Left forelimb (tissue), 1 donor: ENCODE results near the gene SYDE2.
"Not testable (repeated sequence)": the region's sequence is repeated elsewhere in the genome, so short reads cannot be mapped to it uniquely, and the experiment has no call there.

Source experiments
- DNase-seq: peaks from one replicate; pipeline ENCODE4 v3.0.0-alpha.2; 2018; ENCODE audit warnings: low spot score

SYDE2 gene, protein sequence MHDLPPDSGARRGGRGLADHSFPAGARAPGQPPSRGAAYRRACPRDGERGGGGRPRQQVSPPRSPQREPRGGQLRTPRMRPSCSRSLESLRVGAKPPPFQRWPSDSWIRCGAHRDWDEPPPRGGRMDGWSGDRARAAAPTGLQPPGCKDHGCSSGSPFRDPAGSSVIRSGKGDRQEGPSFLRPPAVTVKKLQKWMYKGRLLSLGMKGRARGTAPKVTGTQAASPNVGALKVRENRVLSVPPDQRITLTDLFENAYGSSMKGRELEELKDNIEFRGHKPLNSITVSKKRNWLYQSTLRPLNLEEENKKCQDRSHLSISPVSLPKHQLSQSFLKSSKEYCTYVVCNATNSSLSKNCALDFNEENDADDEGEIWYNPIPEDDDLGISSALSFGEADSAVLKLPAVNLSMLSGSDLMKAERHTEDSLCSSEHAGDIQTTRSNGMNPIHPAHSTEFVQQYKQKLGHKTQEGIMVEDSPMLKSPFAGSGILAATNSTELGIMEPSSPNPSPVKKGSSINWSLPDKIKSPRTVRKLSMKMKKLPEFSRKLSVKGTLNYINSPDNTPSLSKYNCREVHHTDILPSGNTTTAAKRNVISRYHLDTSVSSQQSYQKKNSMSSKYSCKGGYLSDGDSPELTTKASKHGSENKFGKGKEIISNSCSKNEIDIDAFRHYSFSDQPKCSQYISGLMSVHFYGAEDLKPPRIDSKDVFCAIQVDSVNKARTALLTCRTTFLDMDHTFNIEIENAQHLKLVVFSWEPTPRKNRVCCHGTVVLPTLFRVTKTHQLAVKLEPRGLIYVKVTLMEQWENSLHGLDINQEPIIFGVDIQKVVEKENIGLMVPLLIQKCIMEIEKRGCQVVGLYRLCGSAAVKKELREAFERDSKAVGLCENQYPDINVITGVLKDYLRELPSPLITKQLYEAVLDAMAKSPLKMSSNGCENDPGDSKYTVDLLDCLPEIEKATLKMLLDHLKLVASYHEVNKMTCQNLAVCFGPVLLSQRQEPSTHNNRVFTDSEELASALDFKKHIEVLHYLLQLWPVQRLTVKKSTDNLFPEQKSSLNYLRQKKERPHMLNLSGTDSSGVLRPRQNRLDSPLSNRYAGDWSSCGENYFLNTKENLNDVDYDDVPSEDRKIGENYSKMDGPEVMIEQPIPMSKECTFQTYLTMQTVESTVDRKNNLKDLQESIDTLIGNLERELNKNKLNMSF

DNA sequence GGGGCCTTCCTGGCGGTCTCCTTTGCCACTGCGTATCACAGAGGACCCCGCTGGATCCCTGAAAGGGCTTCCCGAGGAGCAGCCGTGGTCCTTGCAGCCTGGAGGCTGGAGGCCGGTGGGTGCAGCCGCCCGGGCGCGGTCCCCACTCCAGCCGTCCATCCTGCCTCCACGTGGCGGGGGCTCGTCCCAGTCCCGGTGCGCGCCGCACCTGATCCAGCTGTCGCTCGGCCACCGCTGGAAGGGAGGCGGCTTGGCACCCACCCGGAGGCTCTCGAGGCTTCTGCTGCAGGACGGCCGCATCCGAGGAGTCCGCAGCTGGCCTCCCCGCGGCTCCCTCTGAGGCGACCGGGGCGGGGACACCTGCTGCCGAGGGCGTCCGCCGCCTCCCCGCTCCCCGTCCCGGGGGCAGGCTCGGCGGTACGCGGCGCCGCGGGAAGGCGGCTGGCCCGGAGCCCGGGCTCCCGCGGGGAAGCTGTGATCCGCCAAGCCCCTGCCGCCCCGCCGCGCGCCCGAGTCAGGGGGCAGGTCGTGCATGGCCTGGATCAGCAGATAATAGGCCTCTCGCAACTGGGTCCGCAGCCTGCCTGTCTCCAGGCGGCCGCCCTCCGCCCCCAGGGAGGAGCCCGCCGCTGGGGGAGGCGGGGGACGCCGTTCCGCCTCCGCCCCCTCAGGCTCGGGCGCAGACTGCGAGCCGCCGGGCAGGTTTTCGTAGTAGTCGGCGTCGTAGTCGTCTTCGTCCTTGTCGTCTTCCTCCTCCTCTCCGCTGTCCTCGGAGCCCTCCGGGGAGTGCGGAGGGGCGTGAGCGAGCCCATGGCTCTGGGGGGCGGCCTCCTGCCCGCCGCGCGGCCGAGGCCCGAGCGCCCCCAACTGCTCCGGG is at the start of gene SYDE2:
SYDE2 (minus strand) TSS at position 554 of the 877 bp plus-strand sequence; CDS start at position 534, 20 bp downstream.
- peak; percentile 82 for DNase-seq

DNA sequence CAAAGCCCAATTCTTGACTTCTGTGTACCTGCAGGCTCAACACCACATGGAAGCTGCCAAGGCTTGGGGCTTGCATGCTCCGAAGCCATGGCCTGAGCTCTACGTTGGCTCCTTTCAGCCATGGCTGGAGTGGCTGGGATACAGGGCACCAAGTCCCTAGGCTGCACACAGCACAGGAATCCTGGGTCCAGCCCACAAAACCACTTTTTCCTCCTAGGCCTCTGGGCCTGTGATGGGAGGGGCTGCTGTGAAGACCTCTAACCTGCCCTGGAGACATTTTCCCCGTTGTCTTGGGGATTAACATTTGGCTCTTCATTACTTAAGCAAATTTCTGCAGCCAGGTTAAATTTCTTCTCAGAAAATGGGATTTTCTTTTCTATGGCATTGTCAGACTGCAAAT is 48.2 kb upstream of the SYDE2 start:
- not testable (repeated sequence) for DNase-seq

DNA sequence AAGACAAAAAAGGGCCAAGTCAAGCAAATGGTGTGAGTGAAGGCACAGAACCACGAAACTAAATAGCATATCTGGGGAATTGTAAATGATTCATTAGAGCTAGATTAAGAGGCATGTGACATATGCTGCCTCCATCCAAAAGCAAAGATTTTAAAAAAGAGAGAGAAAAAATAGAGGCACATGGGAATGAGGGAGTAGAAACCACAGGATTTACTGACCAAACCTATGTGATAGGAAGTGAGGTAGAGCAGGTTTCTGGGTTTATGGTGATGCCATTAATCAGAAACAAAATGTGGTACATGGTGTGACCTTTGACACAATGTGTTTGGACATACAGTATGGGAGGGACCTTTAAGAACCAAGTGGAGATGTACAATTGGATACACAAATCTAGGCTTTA is 45.1 kb upstream of the SYDE2 start:
- DNase-seq = no peak

DNA sequence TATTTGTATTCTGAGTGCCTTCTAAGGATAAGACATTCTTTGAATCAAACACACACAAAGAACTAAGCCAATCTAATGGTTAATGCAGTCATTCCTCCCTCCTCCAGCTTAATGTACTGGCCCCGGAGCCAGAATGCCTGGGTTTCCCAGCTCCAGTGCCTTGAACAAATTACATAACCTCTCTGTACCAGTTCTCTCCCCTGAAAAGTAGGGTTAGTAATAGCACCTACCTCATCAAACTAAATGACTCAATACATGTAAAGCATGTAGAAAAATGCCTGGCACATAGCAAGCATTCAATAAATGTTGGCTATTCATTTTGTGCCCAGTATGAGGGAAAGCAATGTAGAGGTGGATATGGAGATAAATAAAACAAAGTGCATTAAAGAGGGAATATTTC is 44.6 kb upstream of the SYDE2 start:
- DNase-seq = no peak

DNA sequence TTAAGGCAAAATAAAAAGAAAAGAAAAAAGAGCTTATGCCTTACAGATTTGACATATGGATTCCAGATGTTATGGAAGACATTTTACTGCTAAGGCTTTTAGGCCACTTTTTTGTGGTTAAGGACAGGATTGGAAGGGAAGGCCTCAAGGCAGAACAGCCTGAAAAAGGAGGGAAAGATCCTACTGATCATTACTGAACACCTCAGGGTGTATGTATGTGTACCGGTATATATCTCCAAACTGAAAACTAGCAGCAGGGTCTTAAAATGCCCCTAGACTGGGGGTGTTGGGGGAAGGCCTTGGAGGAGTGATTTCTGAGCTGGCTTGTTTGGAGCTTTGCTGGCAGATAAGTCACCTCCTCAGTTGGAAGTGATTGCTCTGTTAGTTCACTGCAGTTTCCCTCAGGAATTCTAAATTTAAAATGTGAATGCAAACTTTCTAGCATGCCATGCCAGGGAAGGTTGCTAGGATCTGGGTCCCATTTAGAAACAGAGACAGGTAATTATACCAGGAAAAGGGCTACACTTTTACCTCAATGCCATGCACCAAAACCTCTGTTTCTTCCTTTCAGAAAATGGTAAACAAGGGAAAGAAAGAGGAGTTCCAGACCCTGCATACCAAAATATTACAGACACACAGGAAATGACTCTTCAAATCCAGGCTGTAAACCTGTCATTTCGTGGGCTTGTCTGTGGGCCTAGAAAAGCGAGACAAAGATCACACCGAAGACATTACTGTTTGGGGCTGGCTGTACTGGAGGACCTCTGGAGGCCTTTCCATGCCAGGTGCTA is 43.6 kb upstream of the SYDE2 start:
- no peak for DNase-seq

DNA sequence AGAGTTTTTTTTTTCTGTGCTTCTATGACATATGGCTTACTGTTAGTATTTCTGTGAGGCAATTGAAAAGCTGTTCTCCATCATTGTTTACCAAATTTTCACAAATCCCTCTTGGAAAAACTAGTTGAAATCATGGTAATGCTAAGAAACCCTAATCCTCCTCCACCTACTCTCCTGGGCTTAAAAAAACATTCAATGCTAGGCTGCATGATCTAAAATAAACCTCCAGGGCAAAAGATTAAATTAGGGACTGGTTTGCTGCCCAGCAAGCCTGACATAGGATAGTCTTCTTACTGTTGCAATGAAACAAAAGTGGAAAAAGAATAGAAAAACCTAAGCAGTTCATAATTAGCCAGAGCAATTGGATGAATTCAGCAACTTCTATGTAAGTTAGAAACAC is 42.6 kb upstream of the SYDE2 start:
- DNase-seq = no peak

DNA sequence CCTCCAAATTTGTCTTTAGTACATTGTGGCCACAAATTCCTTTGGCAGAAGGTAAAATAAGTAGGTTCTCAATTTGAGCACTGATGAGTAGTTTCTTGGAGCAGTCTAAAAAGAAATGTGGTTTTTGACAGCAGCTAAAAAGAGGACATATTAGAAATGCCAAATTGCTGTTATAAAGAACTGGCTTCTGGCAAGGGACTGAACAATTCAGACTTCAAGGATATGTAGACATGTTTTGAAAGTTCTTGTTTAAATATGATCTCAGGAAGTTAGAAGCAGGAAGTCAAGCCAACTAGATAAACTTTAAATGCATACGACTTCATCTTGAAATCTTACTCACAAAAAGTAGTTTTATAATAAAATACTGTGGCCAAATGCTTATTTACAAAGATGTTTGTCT is 39.8 kb upstream of the SYDE2 start:
- no peak for DNase-seq

DNA sequence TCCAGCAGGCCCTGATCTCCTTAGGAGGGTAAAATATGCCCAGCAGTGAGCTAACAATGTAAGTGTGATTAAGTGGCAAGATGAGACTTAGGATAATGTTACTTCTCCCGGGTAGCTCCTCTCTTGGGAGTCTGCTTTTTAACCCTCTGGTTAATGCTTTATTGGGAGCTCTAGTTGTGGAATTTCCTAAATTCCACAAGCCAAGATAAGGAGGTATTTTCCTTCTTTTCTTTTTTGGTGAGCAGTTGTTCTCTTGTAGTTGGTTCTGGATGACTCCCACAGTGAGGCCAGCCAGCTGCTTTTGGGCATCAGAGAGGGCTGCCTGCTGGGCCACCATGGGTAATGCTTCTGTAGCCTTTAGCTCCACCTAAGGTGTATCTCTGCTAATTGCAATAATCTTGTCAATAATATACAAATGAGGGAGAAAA is 39.4 kb upstream of the SYDE2 start:
- DNase-seq = no peak

DNA sequence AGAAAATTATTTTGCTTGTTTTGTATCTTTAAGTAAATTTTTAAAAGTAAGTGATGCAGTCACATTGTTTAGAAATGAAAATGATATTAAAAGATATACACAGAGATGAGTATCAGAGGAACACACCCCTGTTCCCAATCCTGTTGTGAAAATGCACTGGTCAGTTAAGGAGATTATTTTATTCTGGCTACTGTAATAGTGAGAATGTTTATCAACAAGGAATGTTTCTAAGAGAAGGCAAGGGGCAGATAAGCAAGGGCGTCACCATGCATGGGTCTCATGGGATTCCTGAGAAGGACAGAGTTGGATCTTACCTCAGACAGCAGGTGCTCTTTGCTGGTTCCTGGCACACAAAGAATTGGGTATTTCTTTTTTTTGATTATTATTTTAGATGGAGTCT is 36.8 kb upstream of the SYDE2 start:
- no peak for DNase-seq

DNA sequence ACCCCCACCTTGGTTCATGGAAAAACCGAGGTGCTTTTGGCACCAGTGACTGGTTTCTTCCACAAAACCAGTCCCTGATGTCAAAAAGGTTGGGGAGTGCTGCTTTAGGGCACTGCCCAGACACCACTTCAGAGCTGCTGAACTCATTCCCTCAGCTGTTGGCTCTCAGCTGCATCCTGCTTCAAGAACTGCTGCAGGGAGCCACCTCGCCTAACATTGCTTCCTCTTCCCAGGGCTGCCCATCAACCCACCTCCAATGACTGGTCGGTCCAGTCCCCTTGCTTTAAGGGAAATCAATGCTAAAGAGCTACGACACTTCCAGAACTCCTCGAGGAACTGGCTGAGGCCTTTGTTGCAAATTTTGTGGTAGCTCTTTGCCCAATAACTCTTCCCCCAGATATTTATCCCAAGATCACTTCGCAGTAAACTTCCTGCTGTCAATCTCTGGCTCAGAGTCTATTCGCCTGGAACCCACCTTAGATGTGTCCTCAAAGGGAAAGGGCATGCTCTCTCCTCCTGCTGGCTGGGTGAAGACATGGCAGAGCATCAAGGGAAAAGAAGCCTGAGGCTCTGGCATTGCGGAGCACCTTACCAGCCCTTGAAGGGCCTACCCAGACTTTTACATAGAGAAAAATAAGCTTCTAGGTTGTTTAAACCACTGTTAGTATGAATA is 29.6 kb upstream of the SYDE2 start:
- no peak for DNase-seq

DNA sequence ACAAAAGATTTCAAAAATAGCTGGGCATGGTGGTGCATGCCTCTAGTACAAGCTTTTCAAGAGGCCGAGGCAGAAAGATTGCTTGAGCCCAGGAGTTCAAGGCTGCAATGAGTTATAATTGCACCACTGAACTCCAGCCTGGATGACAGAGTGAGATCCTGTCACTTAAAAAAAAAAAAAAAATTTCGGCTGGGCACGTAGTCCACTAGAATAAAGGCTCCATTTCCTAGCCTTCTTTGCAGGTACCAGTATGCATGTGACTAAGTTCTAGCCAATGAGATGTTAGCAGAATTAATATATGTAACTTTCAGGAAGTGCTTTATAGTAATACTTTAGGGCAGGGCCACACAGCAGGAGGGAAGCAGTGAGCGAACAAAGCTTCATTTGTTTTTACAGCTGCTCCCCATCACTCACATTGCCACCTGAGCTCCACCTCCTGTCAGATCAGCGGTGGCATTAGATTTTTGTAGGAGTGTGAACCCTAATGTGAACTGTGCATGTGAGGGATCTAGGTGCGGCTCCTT is 28.8 kb upstream of the SYDE2 start:
- no peak for DNase-seq

DNA sequence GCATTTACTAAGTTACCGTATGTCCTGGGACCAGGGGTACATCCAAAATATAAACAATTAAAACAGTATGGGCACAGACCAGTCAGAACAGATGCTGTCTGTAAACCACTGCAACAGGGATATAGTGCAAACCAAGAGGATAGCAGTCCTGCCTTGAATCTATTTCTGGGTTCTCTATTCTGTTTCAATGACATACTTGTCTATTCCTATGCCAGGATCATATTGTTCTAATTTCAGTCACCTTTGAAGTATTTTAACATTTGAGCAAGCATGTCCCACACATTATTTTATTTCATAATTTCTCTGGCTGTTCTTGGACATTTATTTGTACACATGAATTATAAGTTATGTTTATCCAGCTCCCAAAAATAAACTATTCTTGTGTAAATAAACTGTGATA is 28.2 kb upstream of the SYDE2 start:
- no peak for DNase-seq

DNA sequence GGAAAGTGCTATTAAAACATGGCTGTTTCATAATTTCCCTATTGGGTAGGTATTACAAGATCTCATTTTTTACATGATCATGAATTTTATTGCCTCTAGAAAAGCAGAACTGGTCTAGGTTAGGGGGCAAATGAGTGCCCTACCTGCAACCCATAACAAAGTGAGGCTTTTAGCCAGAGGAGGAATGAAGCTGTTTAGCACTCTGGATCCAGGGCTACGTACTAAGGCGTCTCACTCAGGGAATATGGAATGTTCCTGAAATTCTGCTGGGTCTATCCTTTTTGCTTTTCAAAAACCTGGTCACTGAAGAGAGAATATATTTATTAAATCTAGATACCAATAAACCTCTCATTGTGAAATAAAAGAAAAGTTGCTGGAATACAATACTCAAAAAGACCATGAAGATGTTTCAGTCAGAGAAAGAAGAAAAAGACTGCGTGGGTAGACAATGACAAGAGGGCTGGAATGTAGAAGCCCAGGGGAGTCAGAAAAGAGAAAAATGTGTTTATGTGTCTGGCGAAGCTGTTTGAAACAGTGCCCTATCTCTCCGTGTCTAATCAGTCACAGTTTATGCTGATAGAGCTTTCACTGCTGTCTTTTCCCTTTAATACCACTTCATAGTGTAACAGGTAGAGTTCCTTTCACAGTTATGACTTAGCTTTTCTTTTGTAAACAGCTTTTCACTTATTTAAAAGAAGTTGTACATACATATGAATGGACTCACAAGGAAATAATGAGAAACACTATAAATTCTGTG is 25.0 kb upstream of the SYDE2 start:
- DNase-seq = no peak

DNA sequence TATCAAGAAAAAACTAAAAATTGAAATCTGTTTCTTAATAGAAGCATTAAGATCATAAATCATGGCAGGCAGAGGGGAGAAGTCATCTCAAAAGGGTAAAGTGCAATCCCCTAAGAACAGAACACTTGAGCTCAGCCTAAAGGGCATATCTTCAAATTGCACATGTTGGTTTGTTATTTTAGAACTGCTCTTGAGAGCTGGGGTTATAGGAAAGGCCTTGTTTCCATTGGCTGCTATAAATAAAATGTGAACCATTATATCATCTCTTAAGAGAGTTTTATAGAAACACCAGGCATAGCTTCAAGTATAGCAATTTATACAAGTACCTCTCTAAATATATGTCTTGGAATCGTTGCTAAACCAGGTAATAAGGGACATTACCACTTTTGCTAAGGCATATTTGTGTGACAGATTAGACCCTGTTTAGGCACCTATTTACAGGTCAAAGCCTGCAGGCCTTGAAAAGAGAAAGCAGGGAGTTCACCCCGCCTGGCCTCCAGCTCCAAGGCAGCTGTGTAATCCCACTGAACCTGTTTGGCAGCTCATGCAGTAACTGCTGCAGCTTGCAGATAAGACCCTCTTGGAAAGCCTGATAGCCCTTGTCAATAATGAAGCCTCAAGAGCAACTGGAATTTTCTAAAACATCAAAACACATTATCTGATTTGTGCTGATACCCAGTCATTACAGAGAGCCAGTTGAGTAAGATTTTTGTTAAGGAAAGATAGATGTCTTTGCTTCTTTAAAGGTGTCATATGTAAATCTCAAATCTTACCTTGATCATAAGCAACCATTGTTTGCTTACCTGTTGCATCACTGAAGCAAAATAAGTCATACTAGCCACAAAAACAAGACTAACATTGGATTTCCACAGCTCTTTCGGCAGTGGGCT is 24.2 kb upstream of the SYDE2 start:
- DNase-seq = no peak

DNA sequence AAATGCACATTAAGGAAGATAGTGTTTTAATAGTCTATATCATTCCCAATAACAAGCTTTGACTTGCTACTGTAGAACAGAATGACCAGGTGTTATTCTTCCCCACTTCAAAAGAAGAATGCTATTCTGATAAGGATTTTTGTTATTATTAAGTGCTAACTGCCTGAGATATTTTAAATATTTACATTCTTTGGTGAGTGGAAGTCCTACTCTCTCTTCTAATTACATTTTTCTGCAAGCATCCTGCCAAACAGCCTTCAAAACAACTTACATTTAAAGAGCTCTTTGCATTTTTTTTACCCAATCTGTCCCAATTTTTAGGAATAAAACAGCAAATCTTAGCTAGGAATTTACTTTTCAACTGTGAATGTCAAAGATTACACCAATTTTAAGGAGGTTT is 23.5 kb upstream of the SYDE2 start:
- no peak for DNase-seq

DNA sequence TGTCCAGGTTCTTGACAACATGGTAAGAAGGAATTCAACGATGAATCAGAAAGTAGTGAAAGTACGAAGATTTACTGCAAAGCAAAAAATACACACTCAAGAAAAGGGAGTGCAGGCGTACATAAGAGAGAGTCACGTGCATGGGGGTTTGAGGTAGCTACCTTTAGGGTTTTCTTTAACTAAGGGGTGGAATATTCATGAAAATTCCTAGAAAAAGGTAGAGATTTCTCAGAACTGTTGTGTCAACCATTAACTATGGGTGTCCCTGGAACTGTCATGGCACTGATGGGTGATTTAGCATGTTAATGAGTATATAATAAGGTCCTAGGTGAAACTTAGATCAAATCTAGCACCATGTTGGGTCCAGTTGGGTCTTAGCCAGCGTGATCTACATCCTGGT is 22.5 kb upstream of the SYDE2 start:
- DNase-seq = no peak

DNA sequence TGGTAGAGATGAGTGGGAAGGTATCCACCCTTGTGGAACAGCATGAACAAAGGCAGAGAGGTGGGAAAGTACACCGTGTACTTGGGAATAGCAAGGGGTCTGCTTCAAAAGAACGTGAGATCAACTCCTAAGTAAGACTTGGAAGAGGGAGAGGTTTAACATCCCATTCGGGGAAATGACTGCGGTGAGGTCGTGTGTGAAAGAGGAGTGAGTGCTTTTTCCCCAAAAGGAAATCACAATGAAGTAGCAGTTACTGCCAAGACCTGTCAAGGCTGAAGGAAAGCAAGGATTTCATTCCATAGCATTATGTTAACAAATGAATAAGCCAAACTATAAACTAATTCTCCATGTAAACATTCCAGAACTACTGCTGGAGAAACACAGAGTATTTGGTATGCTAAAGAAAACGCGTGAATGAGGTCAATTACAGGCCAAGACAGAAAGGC is 20.0 kb upstream of the SYDE2 start:
- DNase-seq = no peak
